ENCODE results near the gene DCXR.

Gene DCXR

GRCh38 chr17:81994593-81995462, 42.7 kb downstream of the DCXR start:
- no peak for DNase-seq

- DNase-seq: no peak
These were observed 43.5 kb downstream of the DCXR start for GRCh38 chr17:81993729-81994592.

GRCh38 chr17:81992306-81993102, 45.0 kb downstream of the DCXR start:
- no peak for DNase-seq

GRCh38 chr17:81991684-81992305, 45.7 kb downstream of the DCXR start:
- DNase-seq: no peak

GRCh38 chr17:81990836-81991683, 46.4 kb downstream of the DCXR start:
- no peak for DNase-seq

- DNase-seq: no peak
These were observed 50.2 kb downstream of the DCXR start for GRCh38 chr17:81987161-81987770.

GRCh38 chr17:81986606-81987005, 50.9 kb downstream of the DCXR start:
- DNase-seq: no peak

All from CD4-positive, alpha-beta T cell treated with Interleukin-1 beta for 1 hour (primary cell).